ENCODE measurements around the gene SMIM41.

DNA sequence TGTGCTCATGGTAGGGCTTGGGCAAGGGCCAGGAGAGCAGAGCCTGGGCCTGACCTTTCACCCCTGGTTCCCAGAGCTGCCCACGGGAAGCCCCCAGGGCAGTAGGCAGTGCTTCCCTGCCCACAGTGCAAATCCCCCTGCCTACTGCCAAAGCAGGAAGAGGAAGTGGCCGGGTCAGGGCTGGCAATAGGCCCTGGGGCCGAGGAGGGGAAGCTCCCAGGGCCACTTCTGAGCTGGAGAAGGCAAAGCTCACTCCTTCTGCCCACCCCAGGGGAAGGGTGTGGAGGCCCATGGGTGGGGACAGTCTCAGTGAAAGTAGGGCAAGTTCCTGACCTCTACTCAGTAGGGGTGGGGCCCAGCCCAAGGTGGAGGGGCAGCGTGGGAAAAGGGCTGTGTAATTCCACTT, 33.7 kb upstream of the SMIM41 start:
- TF ChIP-seq, protein P1, sequence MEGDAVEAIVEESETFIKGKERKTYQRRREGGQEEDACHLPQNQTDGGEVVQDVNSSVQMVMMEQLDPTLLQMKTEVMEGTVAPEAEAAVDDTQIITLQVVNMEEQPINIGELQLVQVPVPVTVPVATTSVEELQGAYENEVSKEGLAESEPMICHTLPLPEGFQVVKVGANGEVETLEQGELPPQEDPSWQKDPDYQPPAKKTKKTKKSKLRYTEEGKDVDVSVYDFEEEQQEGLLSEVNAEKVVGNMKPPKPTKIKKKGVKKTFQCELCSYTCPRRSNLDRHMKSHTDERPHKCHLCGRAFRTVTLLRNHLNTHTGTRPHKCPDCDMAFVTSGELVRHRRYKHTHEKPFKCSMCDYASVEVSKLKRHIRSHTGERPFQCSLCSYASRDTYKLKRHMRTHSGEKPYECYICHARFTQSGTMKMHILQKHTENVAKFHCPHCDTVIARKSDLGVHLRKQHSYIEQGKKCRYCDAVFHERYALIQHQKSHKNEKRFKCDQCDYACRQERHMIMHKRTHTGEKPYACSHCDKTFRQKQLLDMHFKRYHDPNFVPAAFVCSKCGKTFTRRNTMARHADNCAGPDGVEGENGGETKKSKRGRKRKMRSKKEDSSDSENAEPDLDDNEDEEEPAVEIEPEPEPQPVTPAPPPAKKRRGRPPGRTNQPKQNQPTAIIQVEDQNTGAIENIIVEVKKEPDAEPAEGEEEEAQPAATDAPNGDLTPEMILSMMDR (IDR thresholded peaks at IDR 0.05; ENCODE audit: low read length): no peak
- TF ChIP-seq EZH2 (optimal IDR thresholded peaks at IDR 0.05; ENCODE audit: low read depth, low read length) (no peak), EZH2phosphoT487 (IDR thresholded peaks at IDR 0.05; ENCODE audit: low read length) (no peak)
